ENCODE results near the gene CEP44. TPM values are rescaled to one million over a fixed set of nuclear protein-coding genes. Genes with fewer than 3 reads are reported as not detected.
A peak's percentile ranks its signal among the peaks of the same experiment; 100 is the strongest.

The CEP44 gene
- polyA plus RNA-seq, 1 donor (not counting 4 experiments of a cell fraction or from before 2014, with no cell fraction given): 8.0 TPM

DNA sequence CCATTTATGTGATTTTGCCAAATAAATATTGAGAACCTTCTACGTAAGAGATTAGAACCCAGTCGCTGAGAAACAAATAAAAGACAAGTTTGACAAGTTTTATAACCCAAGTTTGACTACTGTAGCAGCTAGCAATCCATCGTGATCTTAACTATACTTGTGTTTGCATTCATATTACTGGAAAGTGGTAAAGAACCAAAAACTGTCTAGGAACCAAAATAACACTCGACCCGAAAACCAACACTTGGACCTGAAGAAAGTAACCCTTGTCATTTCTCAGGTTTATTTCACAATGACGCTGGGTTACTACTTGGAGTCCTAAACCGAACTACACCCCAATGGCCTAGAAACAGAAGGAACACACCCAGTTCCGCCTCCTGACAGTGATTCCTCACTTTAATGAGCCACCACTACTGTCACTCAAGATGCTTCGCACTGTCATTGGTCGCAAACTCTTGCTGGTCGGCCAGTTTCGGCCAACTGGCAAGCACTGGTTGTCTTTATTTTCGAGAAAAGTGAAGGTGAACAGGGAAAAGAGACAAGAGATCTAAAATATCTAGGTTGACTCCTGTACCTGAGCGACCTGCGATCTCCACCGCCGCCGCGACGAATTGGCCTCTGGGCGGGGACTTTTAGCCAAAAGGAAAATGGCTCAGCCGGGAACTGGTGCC is 740 bp upstream of the CEP44 start:
- Histone ChIP-seq H3K4me2 (ENCODE audit: control insufficient read depth, extremely low read depth, insufficient read depth, low read depth, low read length) (peak overlapping the region; percentile 81), H3K9me3 (ENCODE audit: control insufficient read depth, low read depth, low read length) (no peaks in the 10 kb centered on the region), H3K36me3 (ENCODE audit: control insufficient read depth in 2 of 2, extremely low read depth in 1 of 2, insufficient read depth in 2 of 2, low read length in 2 of 2) (no peaks in the 10 kb centered on the region), H3K27me3 (ENCODE audit: control insufficient read depth, extremely low read depth, insufficient read depth, low read length) (no peaks in the 10 kb centered on the region), H2AFZ (ENCODE audit: control insufficient read depth, low read length) (peak overlapping the region; percentile 97), H3K4me1 (ENCODE audit: control insufficient read depth, extremely low read depth, insufficient read depth, low read length) (peaks cover 18% of the 10 kb centered on the region), H3K9me1 (ENCODE audit: control insufficient read depth, extremely low read depth, insufficient read depth, low read length) (no peaks in the 10 kb centered on the region), H3K79me2 (ENCODE audit: control insufficient read depth, insufficient read depth, low read length) (peaks cover 47% of the 10 kb centered on the region), H3K4me3 (ENCODE audit: control insufficient read depth in 2 of 3, extremely low read depth in 1 of 3, insufficient read depth in 2 of 3, low read depth in 1 of 3, low read length in 3 of 3) (peak overlapping the region; percentile 69 to 88 (median 83)), H3K27ac (ENCODE audit: control insufficient read depth, insufficient read depth, low read length) (peak overlapping the region; percentile 97), H3K9ac (ENCODE audit: control insufficient read depth, extremely low read depth, insufficient read depth, low read length) (peak overlapping the region; percentile 96), H4K20me1 (ENCODE audit: control insufficient read depth, extremely low read depth, insufficient read depth, low read length) (no peaks in the 10 kb centered on the region)
- FAIRE-seq (peak; percentile 95), DNase-seq (ENCODE audit: low read depth, low spot score) (peak; percentile 63)
- dilution Hi-C loops (cut with MboI; ENCODE audit: extremely low pct_ligation_motif_present, low sequenced_read_pairs): no loop called here
- TF ChIP-seq, protein P1, sequence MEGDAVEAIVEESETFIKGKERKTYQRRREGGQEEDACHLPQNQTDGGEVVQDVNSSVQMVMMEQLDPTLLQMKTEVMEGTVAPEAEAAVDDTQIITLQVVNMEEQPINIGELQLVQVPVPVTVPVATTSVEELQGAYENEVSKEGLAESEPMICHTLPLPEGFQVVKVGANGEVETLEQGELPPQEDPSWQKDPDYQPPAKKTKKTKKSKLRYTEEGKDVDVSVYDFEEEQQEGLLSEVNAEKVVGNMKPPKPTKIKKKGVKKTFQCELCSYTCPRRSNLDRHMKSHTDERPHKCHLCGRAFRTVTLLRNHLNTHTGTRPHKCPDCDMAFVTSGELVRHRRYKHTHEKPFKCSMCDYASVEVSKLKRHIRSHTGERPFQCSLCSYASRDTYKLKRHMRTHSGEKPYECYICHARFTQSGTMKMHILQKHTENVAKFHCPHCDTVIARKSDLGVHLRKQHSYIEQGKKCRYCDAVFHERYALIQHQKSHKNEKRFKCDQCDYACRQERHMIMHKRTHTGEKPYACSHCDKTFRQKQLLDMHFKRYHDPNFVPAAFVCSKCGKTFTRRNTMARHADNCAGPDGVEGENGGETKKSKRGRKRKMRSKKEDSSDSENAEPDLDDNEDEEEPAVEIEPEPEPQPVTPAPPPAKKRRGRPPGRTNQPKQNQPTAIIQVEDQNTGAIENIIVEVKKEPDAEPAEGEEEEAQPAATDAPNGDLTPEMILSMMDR (optimal IDR thresholded peaks at IDR 0.05 in 1 of 3, IDR thresholded peaks at IDR 0.05 in 1 of 3, conservative IDR thresholded peaks at IDR 0.05 in 1 of 3; ENCODE audit: extremely low read depth in 1 of 3, insufficient read depth in 2 of 3, low read length in 3 of 3): no peak
- no peak for TF ChIP-seq EZH2 (IDR thresholded peaks at IDR 0.05; ENCODE audit: low read length)

DNA sequence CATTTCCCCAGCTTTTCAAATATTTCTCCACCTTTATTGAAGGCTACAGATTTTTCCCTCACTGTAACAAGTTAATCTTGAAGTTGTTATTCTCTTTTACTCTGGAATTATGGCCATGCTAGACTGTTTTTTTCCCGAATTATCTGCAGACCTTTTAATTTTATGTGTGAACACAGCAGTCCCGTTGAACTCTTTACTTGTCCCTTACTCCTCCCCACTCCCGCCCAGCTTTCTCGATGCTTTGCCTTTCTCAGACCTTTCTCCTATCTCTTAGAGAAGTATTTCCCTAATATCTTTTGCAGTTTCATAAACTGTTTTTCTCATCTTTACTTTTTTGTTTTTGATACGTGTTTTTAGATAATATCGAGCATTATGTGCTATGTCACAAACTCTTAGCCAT is 776 bp downstream of the CEP44 start:
- TF ChIP-seq, protein P1 (optimal IDR thresholded peaks at IDR 0.05 in 1 of 3, IDR thresholded peaks at IDR 0.05 in 1 of 3, conservative IDR thresholded peaks at IDR 0.05 in 1 of 3; ENCODE audit: extremely low read depth in 1 of 3, insufficient read depth in 2 of 3, low read length in 3 of 3): no peak
- TF ChIP-seq EZH2 (IDR thresholded peaks at IDR 0.05; ENCODE audit: low read length): no peak
- dilution Hi-C loops (cut with MboI; ENCODE audit: extremely low pct_ligation_motif_present, low sequenced_read_pairs): no loop called here
- Histone ChIP-seq H3K9me1 (ENCODE audit: control insufficient read depth, extremely low read depth, insufficient read depth, low read length) (no peaks in the 10 kb centered on the region), H3K4me2 (ENCODE audit: control insufficient read depth, extremely low read depth, insufficient read depth, low read depth, low read length) (peak overlapping the region; percentile 81), H3K9me3 (ENCODE audit: control insufficient read depth, low read depth, low read length) (no peaks in the 10 kb centered on the region), H3K36me3 (ENCODE audit: control insufficient read depth in 2 of 2, extremely low read depth in 1 of 2, insufficient read depth in 2 of 2, low read length in 2 of 2) (no peaks in the 10 kb centered on the region), H2AFZ (ENCODE audit: control insufficient read depth, low read length) (peak overlapping the region; percentile 97), H3K27ac (ENCODE audit: control insufficient read depth, insufficient read depth, low read length) (peak overlapping the region; percentile 97), H3K9ac (ENCODE audit: control insufficient read depth, extremely low read depth, insufficient read depth, low read length) (peak overlapping the region; percentile 96), H4K20me1 (ENCODE audit: control insufficient read depth, extremely low read depth, insufficient read depth, low read length) (no peaks in the 10 kb centered on the region), H3K4me3 (ENCODE audit: control insufficient read depth in 2 of 3, extremely low read depth in 1 of 3, insufficient read depth in 2 of 3, low read depth in 1 of 3, low read length in 3 of 3) (peak overlapping the region; percentile 69 to 88 (median 83)), H3K79me2 (ENCODE audit: control insufficient read depth, insufficient read depth, low read length) (peaks cover 44% of the 10 kb centered on the region), H3K27me3 (ENCODE audit: control insufficient read depth, extremely low read depth, insufficient read depth, low read length) (no peaks in the 10 kb centered on the region), H3K4me1 (ENCODE audit: control insufficient read depth, extremely low read depth, insufficient read depth, low read length) (peaks cover 18% of the 10 kb centered on the region)
- FAIRE-seq (no peak), DNase-seq (ENCODE audit: low read depth, low spot score) (no peak)
